Measurements from ENCODE around the gene SGSH. TPM values are rescaled to one million over a fixed set of nuclear protein-coding genes. Genes with fewer than 3 reads are reported as not detected.

SGSH gene
- total and polyA plus RNA-seq, 4 donors = 11.1 to 61.3 (median 42.7) TPM

GRCh38 chr17:80219013-80219762, 945 bp downstream of the SGSH start:
- Histone ChIP-seq H3K27me3 (ENCODE audit: control insufficient read depth in 1 of 2, insufficient read depth in 2 of 2, low read length in 1 of 2) (no peaks in the 10 kb centered on the region), H3K9me3 (ENCODE audit: control insufficient read depth, low read length) (no peaks in the 10 kb centered on the region), H3K36me3 (ENCODE audit: control insufficient read depth in 1 of 2, insufficient read depth in 2 of 2, low read length in 1 of 2) (no peaks in the 10 kb centered on the region), H3K4me1 (ENCODE audit: control insufficient read depth in 1 of 2, insufficient read depth in 2 of 2, low read length in 2 of 2) (no peaks in the 10 kb centered on the region), H3K27ac (ENCODE audit: low read depth in 1 of 2, low read length in 2 of 2) (peak overlapping the region in 1 of 2 donors; percentile 19), H3K4me3 (ENCODE audit: low read length in 2 of 2) (peak overlapping the region; percentile 65 to 97)
- DNase-seq = peak; percentile 91 to 92
- ATAC-seq (ENCODE audit: low FRiP score) = peak; percentile 29
- intact Hi-C loops (cut with DNase I) = no loop called here
- 39 to 42% methylated on average over 15 of the region's 15 CpGs for WGBS, 2 donors

- intact Hi-C loops (cut with DNase I) = no loop called here
- DNase-seq (no peak), ATAC-seq (ENCODE audit: low FRiP score) (no peak)
- Histone ChIP-seq H3K4me1 (ENCODE audit: control insufficient read depth in 1 of 2, insufficient read depth in 2 of 2, low read length in 2 of 2) (no peaks in the 10 kb centered on the region), H3K27ac (ENCODE audit: low read depth in 1 of 2, low read length in 2 of 2) (no peak overlapping the region), H3K27me3 (ENCODE audit: control insufficient read depth in 1 of 2, insufficient read depth in 2 of 2, low read length in 1 of 2) (no peaks in the 10 kb centered on the region), H3K4me3 (ENCODE audit: low read length in 2 of 2) (no peak overlapping the region), H3K36me3 (ENCODE audit: control insufficient read depth in 1 of 2, insufficient read depth in 2 of 2, low read length in 1 of 2) (no peaks in the 10 kb centered on the region), H3K9me3 (ENCODE audit: control insufficient read depth, low read length) (no peaks in the 10 kb centered on the region)
- 82 to 96% methylated on average over 7 of the region's 7 CpGs for WGBS, 2 donors
Measured at GRCh38 chr17:80218391-80218790, 1.7 kb downstream of the SGSH start.

GRCh38 chr17:80217703-80218362, 2.3 kb downstream of the SGSH start:
- H3K27ac ChIP-seq (ENCODE audit: low read depth in 1 of 2, low read length in 2 of 2) = no peak overlapping the region
- ATAC-seq (ENCODE audit: low FRiP score) = no peak
- intact Hi-C loops (cut with DNase I) = no loop called here
- H3K36me3 ChIP-seq (ENCODE audit: control insufficient read depth in 1 of 2, insufficient read depth in 2 of 2, low read length in 1 of 2) = no peaks in the 10 kb centered on the region
- WGBS, 2 donors = 96% methylated on average over 13 of the region's 13 CpGs
- H3K4me3 ChIP-seq (ENCODE audit: low read length in 2 of 2) = no peak overlapping the region
- H3K9me3 ChIP-seq (ENCODE audit: control insufficient read depth, low read length) = no peaks in the 10 kb centered on the region
- no peaks in the 10 kb centered on the region for H3K4me1 ChIP-seq (ENCODE audit: control insufficient read depth in 1 of 2, insufficient read depth in 2 of 2, low read length in 2 of 2)
- H3K27me3 ChIP-seq (ENCODE audit: control insufficient read depth in 1 of 2, insufficient read depth in 2 of 2, low read length in 1 of 2) = no peaks in the 10 kb centered on the region
- no peak for DNase-seq

GRCh38 chr17:80216473-80217456, 3.4 kb downstream of the SGSH start:
- Histone ChIP-seq H3K4me1 (ENCODE audit: control insufficient read depth in 1 of 2, insufficient read depth in 2 of 2, low read length in 2 of 2) (no peaks in the 10 kb centered on the region), H3K9me3 (ENCODE audit: control insufficient read depth, low read length) (no peaks in the 10 kb centered on the region), H3K36me3 (ENCODE audit: control insufficient read depth in 1 of 2, insufficient read depth in 2 of 2, low read length in 1 of 2) (no peaks in the 10 kb centered on the region), H3K4me3 (ENCODE audit: low read length in 2 of 2) (no peak overlapping the region), H3K27ac (ENCODE audit: low read depth in 1 of 2, low read length in 2 of 2) (no peak overlapping the region), H3K27me3 (ENCODE audit: control insufficient read depth in 1 of 2, insufficient read depth in 2 of 2, low read length in 1 of 2) (no peaks in the 10 kb centered on the region)
- intact Hi-C loops (cut with DNase I) = no loop called here
- WGBS, 2 donors = 96 to 97% methylated on average over 39 to 40 of the region's 40 CpGs
- DNase-seq (peak in 1 of 2 donors; percentile 67), ATAC-seq (ENCODE audit: low FRiP score) (no peak)

GRCh38 chr17:80214878-80215210, 5.3 kb downstream of the SGSH start:
- H3K4me1 ChIP-seq (ENCODE audit: control insufficient read depth in 1 of 2, insufficient read depth in 2 of 2, low read length in 2 of 2) = no peaks in the 10 kb centered on the region
- intact Hi-C loops (cut with DNase I) = no loop called here
- ATAC-seq (ENCODE audit: low FRiP score) = no peak
- H3K9me3 ChIP-seq (ENCODE audit: control insufficient read depth, low read length) = no peaks in the 10 kb centered on the region
- H3K36me3 ChIP-seq (ENCODE audit: control insufficient read depth in 1 of 2, insufficient read depth in 2 of 2, low read length in 1 of 2) = peaks cover 0 to 2% of the 10 kb centered on the region in 2 donors
- WGBS, 2 donors = 93% methylated on average over 17 of the region's 17 CpGs
- no peak overlapping the region for H3K4me3 ChIP-seq (ENCODE audit: low read length in 2 of 2)
- H3K27ac ChIP-seq (ENCODE audit: low read depth in 1 of 2, low read length in 2 of 2) = no peak overlapping the region
- H3K27me3 ChIP-seq (ENCODE audit: control insufficient read depth in 1 of 2, insufficient read depth in 2 of 2, low read length in 1 of 2) = no peaks in the 10 kb centered on the region
- DNase-seq = no peak

GRCh38 chr17:80214012-80214877, 5.9 kb downstream of the SGSH start:
- intact Hi-C loops (cut with DNase I) = no loop called here
- no peak overlapping the region for H3K4me3 ChIP-seq (ENCODE audit: low read length in 2 of 2)
- H3K27ac ChIP-seq (ENCODE audit: low read depth in 1 of 2, low read length in 2 of 2) = no peak overlapping the region
- peaks cover 0 to 2% of the 10 kb centered on the region in 2 donors for H3K36me3 ChIP-seq (ENCODE audit: control insufficient read depth in 1 of 2, insufficient read depth in 2 of 2, low read length in 1 of 2)
- ATAC-seq (ENCODE audit: low FRiP score) (no peak), DNase-seq (no peak)
- 91 to 93% methylated on average over 48 of the region's 48 CpGs for WGBS, 2 donors
- H3K4me1 ChIP-seq (ENCODE audit: control insufficient read depth in 1 of 2, insufficient read depth in 2 of 2, low read length in 2 of 2) = no peaks in the 10 kb centered on the region
- H3K9me3 ChIP-seq (ENCODE audit: control insufficient read depth, low read length) = no peaks in the 10 kb centered on the region
- no peaks in the 10 kb centered on the region for H3K27me3 ChIP-seq (ENCODE audit: control insufficient read depth in 1 of 2, insufficient read depth in 2 of 2, low read length in 1 of 2)

- peaks cover 0 to 2% of the 10 kb centered on the region in 2 donors for H3K36me3 ChIP-seq (ENCODE audit: control insufficient read depth in 1 of 2, insufficient read depth in 2 of 2, low read length in 1 of 2)
Measured at GRCh38 chr17:80213643-80213975, 6.5 kb downstream of the SGSH start.

More at GRCh38 chr17:80213643-80213975, 6.5 kb downstream of the SGSH start:
- Histone ChIP-seq H3K27me3 (ENCODE audit: control insufficient read depth in 1 of 2, insufficient read depth in 2 of 2, low read length in 1 of 2) (no peaks in the 10 kb centered on the region), H3K4me1 (ENCODE audit: control insufficient read depth in 1 of 2, insufficient read depth in 2 of 2, low read length in 2 of 2) (no peaks in the 10 kb centered on the region), H3K27ac (ENCODE audit: low read depth in 1 of 2, low read length in 2 of 2) (no peak overlapping the region), H3K4me3 (ENCODE audit: low read length in 2 of 2) (no peak overlapping the region), H3K9me3 (ENCODE audit: control insufficient read depth, low read length) (no peaks in the 10 kb centered on the region)
- WGBS, 2 donors = 95 to 96% methylated on average over 17 of the region's 17 CpGs
- no peak for DNase-seq
- intact Hi-C loops (cut with DNase I) = no loop called here
- no peak for ATAC-seq (ENCODE audit: low FRiP score)
